K562 (cell line): ENCODE results near the gene ATF6B. TPM values are rescaled to one million over a fixed set of nuclear protein-coding genes. Genes with fewer than 3 reads are reported as not detected.
A peak's percentile ranks its signal among the peaks of the same experiment; 100 is the strongest.

Source experiments
- ATAC-seq: fragments of 200-7000 bp; cut with Tn5 transposase; 3 replicates; pipeline ENCODE4 v1.9.1; 2020; ENCODE audit warnings: moderate library complexity
- BruUV-seq: library from RNA; stranded (reverse); fragments of 400-500 nt; replicated peaks from 2 replicates; lab custom pipeline; 2021; lab: Mats Ljungman, UMichigan
- CTCF ChIA-PET: fragments of 300-600 bp; formaldehyde crosslinking; extraction: SDS; loops from one replicate; lab custom pipeline; 2021; ENCODE audit warnings: low intra/inter-chr PET ratio; lab: Yijun Ruan, JAX
- POLR2A ChIA-PET: fragments of 300-600, 350-650 bp; sonication (Branson Sonifier 250); formaldehyde crosslinking; extraction: SDS; loops from one replicate; lab custom pipeline; 2021; ENCODE audit warnings: antibody characterized with exemption, inconsistent platforms; lab: Yijun Ruan, JAX
- DNase-seq, 4 experiments: peaks; one replicate each; pipeline versions ENCODE4 v3.0.0 to v3.0.0-alpha.2; 2011 to 2018; ENCODE audit warnings: low spot score in 3 of 4, mixed read lengths in 3 of 4; ENCODE audit errors: extremely low read depth in 1 of 4
- FAIRE-seq: peaks from 2 replicates; lab custom pipeline; 2011; peaks lifted over from hg19 to GRCh38; lab: Jason Lieb, UNC
- H2AFZ ChIP-seq: 2 replicates; pipeline ENCODE4 v1.6.0; 2011; ENCODE audit warnings: low read depth, low read length, control low read depth, inconsistent platforms
- H3K27ac ChIP-seq: fragments of 200-600 bp; 3 replicates; pipeline ENCODE4 v1.8.0; 2011; ENCODE audit warnings: low read depth, mild to moderate bottlenecking, control low read depth, inconsistent platforms, low read length, moderate library complexity, mixed read lengths; ENCODE audit errors: extremely low read depth
- H3K27me3 ChIP-seq, 2 experiments: fragments of 300-600 bp in 1 of 2; 2 replicates in 1 of 2; 3 replicates in 1 of 2; pipeline versions ENCODE4 v1.6.0 to v1.8.0; 2011; ENCODE audit warnings: inconsistent platforms in 2 of 2, low read length in 2 of 2, mild to moderate bottlenecking in 1 of 2, mixed read lengths in 1 of 2, moderate library complexity in 1 of 2; ENCODE audit not compliant: control insufficient read depth in 2 of 2, insufficient read depth in 2 of 2
- H3K36me3 ChIP-seq: fragments of 300-600 bp; 3 replicates; pipeline ENCODE4 v1.8.0; 2011; ENCODE audit warnings: mild to moderate bottlenecking, low read length, inconsistent platforms; ENCODE audit not compliant: control insufficient read depth, insufficient read depth
- H3K4me1 ChIP-seq, 2 experiments: fragments of 200-600 bp in 1 of 2; replicated peaks in 1 of 2; 2 replicates in 1 of 2; 3 replicates in 1 of 2; pipeline versions ENCODE4 v1.5.1 to v1.8.0; 2011; ENCODE audit warnings: inconsistent platforms in 2 of 2, low read length in 2 of 2, mild to moderate bottlenecking in 1 of 2, mixed read lengths in 1 of 2, moderate library complexity in 1 of 2; ENCODE audit not compliant: control insufficient read depth in 2 of 2, insufficient read depth in 2 of 2
- H3K4me2 ChIP-seq: 2 replicates; pipeline ENCODE4 v1.6.1; 2011; ENCODE audit warnings: low read length, control low read depth, inconsistent platforms, mixed read lengths; ENCODE audit not compliant: insufficient read depth
- H3K4me3 ChIP-seq: fragments of 200-600 bp; sonication (generic), shearing (Covaris generic); 2 replicates; pipeline ENCODE4 v1.5.1; 2016; ENCODE audit warnings: control low read depth, inconsistent platforms
- H3K79me2 ChIP-seq: fragments of 200-600 bp; 3 replicates; pipeline ENCODE4 v1.8.0; 2011; ENCODE audit warnings: low read length, inconsistent platforms; ENCODE audit not compliant: control insufficient read depth, insufficient read depth
- H3K9ac ChIP-seq, 2 experiments: 2 replicates each; pipeline versions ENCODE4 v1.6.0 to v1.6.1; 2011; ENCODE audit warnings: low read depth in 2 of 2, low read length in 2 of 2, control low read depth in 1 of 2, inconsistent platforms in 1 of 2, mild to moderate bottlenecking in 1 of 2, mixed read lengths in 1 of 2; ENCODE audit not compliant: insufficient read depth in 1 of 2
- H3K9me1 ChIP-seq: one replicate; pipeline ENCODE4 v1.6.0; 2011; ENCODE audit warnings: inconsistent platforms, mild to moderate bottlenecking, low read length, moderate library complexity; ENCODE audit not compliant: control insufficient read depth, insufficient read depth
- H3K9me3 ChIP-seq: replicated peaks from 2 replicates; pipeline ENCODE4 v1.5.1; 2011; ENCODE audit warnings: low read depth, low read length, inconsistent platforms; ENCODE audit not compliant: control insufficient read depth, insufficient read depth
- H4K20me1 ChIP-seq: replicated peaks from 2 replicates; pipeline ENCODE4 v1.6.1; 2011; ENCODE audit warnings: low read length, inconsistent platforms, mixed read lengths; ENCODE audit not compliant: control insufficient read depth, insufficient read depth
- DEAF1 ChIP-seq: fragments of 450-650 bp; formaldehyde crosslinking; IDR thresholded peaks from 2 replicates; pipeline ENCODE4 v1.4.0; 2020; ENCODE audit warnings: mild to moderate bottlenecking, moderate library complexity
- E2F4 ChIP-seq: sonication (generic); formaldehyde crosslinking; IDR thresholded peaks from 2 replicates; pipeline ENCODE4 v1.8.0; 2022; ENCODE audit warnings: mild to moderate bottlenecking, low read depth, missing genetic modification reagents
- GATA2 ChIP-seq: sonication (generic); formaldehyde crosslinking; IDR thresholded peaks from 2 replicates; pipeline ENCODE4 v1.4.0; 2020; ENCODE audit warnings: mild to moderate bottlenecking, missing genetic modification reagents
- HCFC1 ChIP-seq: IDR thresholded peaks from 2 replicates; pipeline ENCODE4 v1.6.1; 2012; ENCODE audit warnings: low read depth, low read length, improper control_type of control experiment
- HMGN3 ChIP-seq: IDR thresholded peaks from 2 replicates; pipeline ENCODE4 v1.6.1; 2011; ENCODE audit warnings: borderline replicate concordance, low read depth, mild to moderate bottlenecking, mixed read lengths, low read length; ENCODE audit not compliant: insufficient read length; ENCODE audit errors: extremely low read depth
- JUN ChIP-seq, 2 experiments: sonication (generic) in 1 of 2; formaldehyde crosslinking in 1 of 2; IDR thresholded peaks; 2 replicates each; pipeline versions ENCODE4 v1.6.1 to v1.8.0; 2012 to 2022; ENCODE audit warnings: borderline replicate concordance in 2 of 2, mild to moderate bottlenecking in 2 of 2, improper control_type of control experiment in 1 of 2, low read depth in 1 of 2, low read length in 1 of 2, missing genetic modification reagents in 1 of 2
- PRMT5 ChIP-seq: sonication (generic); formaldehyde crosslinking; IDR thresholded peaks from 2 replicates; pipeline ENCODE4 v1.5.0; 2020; ENCODE audit warnings: missing genetic modification reagents
- ZNF274 ChIP-seq: IDR thresholded peaks from 2 replicates; pipeline ENCODE4 v1.6.1; 2011; ENCODE audit warnings: low read depth, mild to moderate bottlenecking, low read length, moderate library complexity, borderline replicate concordance
- ZNF766 ChIP-seq: fragments of 200-800 bp; sonication (Bioruptor generic); conservative IDR thresholded peaks from 2 replicates; pipeline ENCODE4 v1.6.1; 2016; ENCODE audit warnings: missing genetic modification characterization, missing compliant biosample characterization
- WGBS: fragments of 100-300 bp; shearing (Covaris generic); methylation state at CpG from one replicate; pipeline ENCODE4 v1.1.6; 2016; ENCODE audit warnings: low coverage, mixed read lengths; ENCODE audit not compliant: insufficient coverage; ENCODE audit errors: missing lambda C conversion rate; 5-methylcytosine and 5-hydroxymethylcytosine counted together
- in situ Hi-C: fragments of 300-500 bp; cut with MboI; formaldehyde crosslinking; loops from 4 replicates; pipeline ENCODE4 v1.15.0; 2018; ENCODE audit warnings: inconsistent platforms, mixed read lengths
- intact Hi-C: fragments of 100-400 bp; cut with micrococcal nuclease; formaldehyde crosslinking; loops from 2 replicates; pipeline ENCODE4 v1.14.2; 2022
- polyA plus RNA-seq, 8 experiments: library from polyadenylated mRNA; depleted of rRNA in 4 of 8; stranded (reverse) in 5 of 8; unstranded in 3 of 8; fragments of >200 nt; fragmentation: Nextera tagmentation in 2 of 8; fragmentation: Illumina TruSeq in 1 of 8; extraction: Ambion mirVana in 2 of 8; extraction: Trizol in 1 of 8; gene quantifications; 2 replicates each; pipeline versions ENCODE4 v1.2.1 to v1.2.3, GENCODE V29; 2011 to 2014; ENCODE audit warnings: inconsistent platforms in 1 of 8, missing spikeins in 1 of 8
- total RNA-seq, 7 experiments: library from RNA; depleted of rRNA in 6 of 7; stranded (reverse); fragments of >200 nt in 6 of 7; fragmentation: Illumina TruSeq in 2 of 7; extraction: Trizol in 2 of 7; gene quantifications; 2 replicates each; pipeline versions ENCODE4 v1.2.1 to v1.2.3, GENCODE V29; 2011 to 2021; ENCODE audit warnings: low replicate concordance in 1 of 7
- TF ChIP-seq, protein P1 (sequence below): fragments of 450-650 bp; IDR thresholded peaks from 2 replicates; pipeline ENCODE4 v1.6.1; 2016; ENCODE audit warnings: borderline replicate concordance
- TF ChIP-seq, protein P2 (sequence below), 2 experiments: IDR thresholded peaks; 2 replicates each; pipeline ENCODE4 v1.6.1; 2012; ENCODE audit warnings: improper control_type of control experiment in 2 of 2, low read depth in 2 of 2, low read length in 2 of 2, borderline replicate concordance in 1 of 2

The ATF6B gene
- total and polyA plus RNA-seq, 9 of the 15 experiments (the other 6 are each of a cell fraction or from before 2014, with no cell fraction given) = 20.7 to 131 (median 31.7) TPM

DNA sequence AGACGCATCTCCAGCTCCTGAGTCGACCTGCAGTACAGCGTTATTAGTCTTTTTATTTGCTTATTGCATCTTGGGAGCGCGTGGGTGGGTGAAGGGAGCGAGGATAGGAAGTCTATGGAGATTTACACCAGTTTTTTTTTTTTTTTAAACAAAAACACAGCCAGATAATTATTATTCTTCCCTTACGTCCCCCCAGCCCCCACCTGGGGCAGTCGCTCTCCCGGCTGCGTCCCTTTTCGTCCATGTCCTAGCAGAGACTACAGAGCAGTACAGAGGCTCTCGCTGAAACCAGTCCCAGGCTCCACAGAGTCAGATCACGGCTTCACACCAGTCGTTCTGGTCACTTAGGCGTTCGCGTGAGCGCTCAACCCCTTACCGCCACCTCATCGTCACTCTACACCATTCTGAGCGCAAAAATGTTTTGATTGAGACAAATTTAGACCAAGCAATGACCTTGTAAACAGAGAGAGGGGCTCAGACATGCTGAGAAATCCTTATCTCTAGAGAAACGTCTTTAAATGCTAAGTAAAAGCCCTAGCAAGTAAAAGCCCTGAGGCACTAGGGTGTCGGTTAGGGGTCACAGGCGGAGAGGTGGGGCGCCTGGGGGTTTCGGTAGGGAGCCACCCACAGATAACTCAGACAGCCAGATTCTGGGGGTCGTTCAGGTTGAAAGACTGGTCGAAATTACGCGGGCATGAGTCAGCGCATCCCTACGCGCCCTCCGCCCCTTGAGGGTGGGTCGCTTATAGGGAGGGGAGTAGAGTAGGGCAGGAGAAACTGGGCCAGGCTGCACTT lies 24.9 kb upstream of the ATF6B start:
- FAIRE-seq (peak; percentile 91), DNase-seq (peak; percentile 43 to 82 (median 57)), ATAC-seq (peak; percentile 72)
- ChIA-PET POLR2A (interaction anchor here (0.6 to 2.1 kb wide), 6 partner anchors 12 to 38 kb away, joined by 3 to 7 read pairs (median 4); partner anchors contain the start of genes ATF6B and EGFL8), CTCF (interaction anchor here (0.9 to 4.2 kb wide), 2 partner anchors 24 to 34 kb away, joined by 3 to 51 read pairs; no protein-coding TSS in a partner anchor)
- Histone ChIP-seq H3K4me3 (peak overlapping the region; percentile 65), H3K9me1 (no peaks in the 10 kb centered on the region), H3K9ac (peak overlapping the region; percentile 86 to 93), H3K9me3 (no peaks in the 10 kb centered on the region), H2AFZ (peak overlapping the region; percentile 91), H3K79me2 (peaks cover 44% of the 10 kb centered on the region), H3K36me3 (peaks cover 28% of the 10 kb centered on the region), H4K20me1 (no peaks in the 10 kb centered on the region), H3K4me1 (peaks cover 25 to 65% of the 10 kb centered on the region in 2 experiments; a peak in 4 of 5 replicates), H3K27ac (peak overlapping the region; percentile 89), H3K27me3 (no peaks in the 10 kb centered on the region), H3K4me2 (peak overlapping the region; percentile 86)
- intact Hi-C loops (no loop called here), in situ Hi-C loops (no loop called here)
- WGBS = 5% methylated on average over 35 of the region's 35 CpGs
- TSS peak; percentile 70 for BruUV-seq
- TF ChIP-seq DEAF1 (CRISPR knock-in tag) (no peak), E2F4 (CRISPR knock-in tag) (no peak), HMGN3 (no peak), JUN (IDR thresholded peaks at IDR 0.05; ENCODE audit: borderline replicate concordance, low read depth, low read length) (no peak), JUN (CRISPR knock-in tag; IDR thresholded peaks at IDR 0.05; ENCODE audit: borderline replicate concordance) (no peak), ZNF274 (no peak), ZNF766 (CRISPR knock-in tag) (no peak), GATA2 (CRISPR knock-in tag) (no peak), HCFC1 (no peak), PRMT5 (no peak)
- TF ChIP-seq, protein P1, sequence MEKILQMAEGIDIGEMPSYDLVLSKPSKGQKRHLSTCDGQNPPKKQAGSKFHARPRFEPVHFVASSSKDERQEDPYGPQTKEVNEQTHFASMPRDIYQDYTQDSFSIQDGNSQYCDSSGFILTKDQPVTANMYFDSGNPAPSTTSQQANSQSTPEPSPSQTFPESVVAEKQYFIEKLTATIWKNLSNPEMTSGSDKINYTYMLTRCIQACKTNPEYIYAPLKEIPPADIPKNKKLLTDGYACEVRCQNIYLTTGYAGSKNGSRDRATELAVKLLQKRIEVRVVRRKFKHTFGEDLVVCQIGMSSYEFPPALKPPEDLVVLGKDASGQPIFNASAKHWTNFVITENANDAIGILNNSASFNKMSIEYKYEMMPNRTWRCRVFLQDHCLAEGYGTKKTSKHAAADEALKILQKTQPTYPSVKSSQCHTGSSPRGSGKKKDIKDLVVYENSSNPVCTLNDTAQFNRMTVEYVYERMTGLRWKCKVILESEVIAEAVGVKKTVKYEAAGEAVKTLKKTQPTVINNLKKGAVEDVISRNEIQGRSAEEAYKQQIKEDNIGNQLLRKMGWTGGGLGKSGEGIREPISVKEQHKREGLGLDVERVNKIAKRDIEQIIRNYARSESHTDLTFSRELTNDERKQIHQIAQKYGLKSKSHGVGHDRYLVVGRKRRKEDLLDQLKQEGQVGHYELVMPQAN = no peak
- TF ChIP-seq, protein P2, sequence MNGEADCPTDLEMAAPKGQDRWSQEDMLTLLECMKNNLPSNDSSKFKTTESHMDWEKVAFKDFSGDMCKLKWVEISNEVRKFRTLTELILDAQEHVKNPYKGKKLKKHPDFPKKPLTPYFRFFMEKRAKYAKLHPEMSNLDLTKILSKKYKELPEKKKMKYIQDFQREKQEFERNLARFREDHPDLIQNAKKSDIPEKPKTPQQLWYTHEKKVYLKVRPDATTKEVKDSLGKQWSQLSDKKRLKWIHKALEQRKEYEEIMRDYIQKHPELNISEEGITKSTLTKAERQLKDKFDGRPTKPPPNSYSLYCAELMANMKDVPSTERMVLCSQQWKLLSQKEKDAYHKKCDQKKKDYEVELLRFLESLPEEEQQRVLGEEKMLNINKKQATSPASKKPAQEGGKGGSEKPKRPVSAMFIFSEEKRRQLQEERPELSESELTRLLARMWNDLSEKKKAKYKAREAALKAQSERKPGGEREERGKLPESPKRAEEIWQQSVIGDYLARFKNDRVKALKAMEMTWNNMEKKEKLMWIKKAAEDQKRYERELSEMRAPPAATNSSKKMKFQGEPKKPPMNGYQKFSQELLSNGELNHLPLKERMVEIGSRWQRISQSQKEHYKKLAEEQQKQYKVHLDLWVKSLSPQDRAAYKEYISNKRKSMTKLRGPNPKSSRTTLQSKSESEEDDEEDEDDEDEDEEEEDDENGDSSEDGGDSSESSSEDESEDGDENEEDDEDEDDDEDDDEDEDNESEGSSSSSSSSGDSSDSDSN (IDR thresholded peaks at IDR 0.05; ENCODE audit: borderline replicate concordance in 1 of 2, low read depth in 2 of 2, low read length in 2 of 2) = peak; percentile 73 to 79; a peak in 2 of 4 replicates
